ENCODE results near the gene RPS19.
"Not testable (repeated sequence)": the region's sequence is repeated elsewhere in the genome, so short reads cannot be mapped to it uniquely, and the experiment has no call there.

Gene RPS19

DNA sequence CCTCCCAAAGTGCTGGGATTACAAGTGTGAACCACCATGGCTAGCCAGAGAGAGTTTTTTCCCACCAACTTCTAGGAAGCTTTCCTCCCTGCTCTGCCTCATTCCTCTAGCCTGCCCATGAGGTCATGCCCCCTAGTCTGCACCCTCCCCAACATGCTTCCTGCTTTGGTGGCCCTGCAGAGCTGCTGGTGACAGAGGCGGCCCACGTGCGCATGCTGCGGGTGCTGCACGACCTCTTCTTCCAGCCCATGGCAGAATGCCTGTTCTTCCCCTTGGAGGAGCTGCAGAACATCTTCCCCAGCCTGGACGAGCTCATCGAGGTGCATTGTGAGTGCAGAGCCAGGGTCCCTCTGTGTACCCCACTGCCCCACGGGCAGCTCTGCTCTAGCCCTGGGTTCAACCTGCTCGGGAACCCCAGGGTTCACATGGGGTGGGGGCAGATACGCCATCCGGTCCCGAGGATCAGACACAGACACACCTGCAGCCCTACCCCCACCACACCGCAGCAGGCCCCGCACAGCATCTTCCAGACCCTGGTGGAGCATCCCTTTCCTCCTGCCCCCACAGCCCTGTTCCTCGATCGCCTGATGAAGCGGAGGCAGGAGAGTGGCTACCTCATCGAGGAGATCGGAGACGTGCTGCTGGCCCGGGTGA is 41.8 kb downstream of the RPS19 start:
- no peak for DNase-seq (ENCODE audit: low read depth)

DNA sequence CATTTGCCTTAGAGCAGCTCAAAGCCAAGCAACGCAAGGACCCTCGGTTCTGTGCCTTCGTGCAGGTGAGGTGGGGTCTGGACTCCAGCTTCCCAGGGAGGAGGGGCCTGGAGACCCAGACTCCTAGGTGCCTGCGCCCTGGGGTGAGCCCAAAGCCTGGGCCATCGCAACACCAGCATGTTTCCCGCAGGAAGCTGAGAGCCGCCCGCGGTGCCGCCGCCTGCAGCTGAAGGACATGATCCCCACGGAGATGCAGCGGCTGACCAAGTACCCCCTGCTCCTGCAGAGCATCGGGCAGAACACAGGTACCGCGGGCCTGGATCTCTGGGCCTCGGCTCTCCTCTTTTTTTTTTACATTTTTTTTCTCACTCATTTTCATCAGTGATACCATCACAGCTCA is 42.5 kb downstream of the RPS19 start:
- no peak for DNase-seq (ENCODE audit: low read depth)

GRCh38 chr19:41903193-41903953 is 43.3 kb downstream of the RPS19 start:
- DNase-seq (ENCODE audit: low read depth), result no peak

DNA sequence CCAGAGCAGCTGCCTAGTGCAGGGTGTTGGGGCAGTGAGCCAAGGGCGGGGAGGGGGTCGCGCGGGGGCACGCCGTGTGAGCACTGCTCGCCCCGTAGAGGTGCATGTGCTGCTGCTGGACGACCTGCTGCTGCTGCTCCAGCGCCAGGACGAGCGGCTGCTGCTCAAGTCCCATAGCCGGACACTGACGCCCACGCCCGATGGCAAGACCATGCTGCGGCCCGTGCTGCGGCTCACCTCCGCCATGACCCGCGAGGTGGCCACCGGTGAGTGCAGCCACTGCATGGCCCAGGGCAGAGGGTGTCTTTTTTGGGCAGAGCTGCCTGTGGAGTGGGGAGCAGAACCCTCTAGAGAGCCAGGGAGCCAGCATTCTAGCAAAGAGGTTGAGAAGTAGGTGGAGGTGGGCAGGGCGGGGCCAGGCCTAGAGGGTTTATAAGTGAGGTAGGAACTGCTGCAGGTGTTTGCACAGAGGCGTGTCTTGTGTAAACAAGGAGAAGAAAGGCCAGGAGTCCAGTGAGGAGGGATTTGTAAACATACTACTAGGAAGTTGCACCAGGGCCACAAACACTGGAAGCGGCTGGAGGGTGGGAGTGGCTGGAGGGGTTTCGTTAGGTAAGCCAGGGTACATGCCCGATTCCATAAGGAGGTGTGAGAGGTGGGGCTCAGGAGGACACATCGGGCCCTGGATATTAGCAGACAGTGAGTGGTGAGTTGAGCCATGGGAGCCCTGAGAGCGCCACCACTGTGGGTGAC is 44.2 kb downstream of the RPS19 start:
- DNase-seq (ENCODE audit: low read depth), result no peak

DNA sequence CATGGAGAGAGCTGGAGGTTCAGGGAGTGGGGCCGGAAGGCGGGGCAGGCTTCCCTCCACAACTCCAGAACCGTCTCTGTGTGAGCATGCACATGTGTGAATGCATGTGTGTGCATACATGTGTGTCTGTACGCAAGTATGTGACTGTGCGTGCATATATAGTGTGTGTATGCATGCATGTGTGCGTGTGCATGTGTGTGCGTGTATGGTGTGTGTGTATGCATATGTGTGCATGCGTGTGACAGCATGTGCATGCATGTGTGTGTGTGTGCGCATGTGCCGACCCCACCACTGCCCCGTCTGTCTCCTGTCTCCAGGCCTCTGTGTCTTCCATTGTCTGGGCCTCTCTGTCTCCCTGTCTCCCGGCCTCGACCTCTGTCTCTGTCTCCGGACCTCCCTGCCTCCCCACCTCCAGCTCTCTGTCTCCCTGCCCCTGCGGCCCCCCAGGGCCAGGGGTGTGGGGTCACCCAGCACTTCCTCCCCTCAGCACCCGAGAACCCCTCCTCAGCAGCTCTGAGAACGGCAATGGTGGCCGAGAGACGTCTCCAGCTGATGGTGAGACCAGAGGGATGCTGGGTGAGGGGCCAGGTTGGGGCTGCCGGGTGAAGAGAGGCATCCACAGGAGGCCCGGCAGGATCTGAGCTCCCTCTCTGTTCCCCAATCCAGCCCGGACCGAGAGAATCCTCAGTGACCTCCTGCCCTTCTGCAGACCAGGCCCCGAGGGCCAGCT is 45.4 kb downstream of the RPS19 start:
- no peak for DNase-seq (ENCODE audit: low read depth)

- DNase-seq (ENCODE audit: low read depth), result no peak
Measured at GRCh38 chr19:41906271-41906670, 46.2 kb downstream of the RPS19 start.

DNA sequence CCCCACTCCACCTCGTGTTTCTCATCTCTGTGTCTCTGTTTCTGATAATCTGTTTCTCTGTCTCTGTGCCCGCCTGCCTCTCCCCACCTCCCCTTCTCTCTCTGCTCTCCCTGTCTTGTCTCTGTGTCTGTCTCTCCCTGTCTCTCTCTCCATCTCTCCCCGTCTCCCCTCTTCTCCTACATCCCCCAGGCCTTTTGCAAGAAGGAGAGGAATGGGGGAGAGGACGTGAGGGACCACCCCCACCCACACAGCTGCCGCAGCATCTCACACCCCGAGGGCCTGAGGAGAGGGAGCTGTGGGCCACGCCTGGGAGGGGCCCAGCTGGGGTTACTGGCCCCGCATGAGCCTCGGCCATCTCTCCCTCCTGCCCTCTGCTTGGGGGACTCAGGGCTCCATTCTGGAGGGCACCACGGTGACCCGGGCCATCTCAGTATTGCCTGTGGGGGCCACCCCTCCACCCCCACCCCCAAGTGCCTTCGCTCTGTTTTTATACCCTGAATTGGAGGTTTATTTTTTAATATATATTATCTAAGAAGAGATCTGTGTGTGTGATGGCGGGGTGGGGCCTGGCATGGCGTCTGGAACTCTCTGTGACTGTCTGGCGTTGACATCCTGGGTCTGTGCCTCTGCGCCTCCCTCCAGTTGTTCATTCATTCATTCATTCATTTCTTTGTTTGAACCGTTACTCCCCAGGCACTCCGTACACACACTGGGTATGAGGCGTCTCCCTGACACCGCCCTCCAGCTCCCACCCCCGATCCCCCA is 47.0 kb downstream of the RPS19 start:
- no peak for DNase-seq (ENCODE audit: low read depth)

DNA sequence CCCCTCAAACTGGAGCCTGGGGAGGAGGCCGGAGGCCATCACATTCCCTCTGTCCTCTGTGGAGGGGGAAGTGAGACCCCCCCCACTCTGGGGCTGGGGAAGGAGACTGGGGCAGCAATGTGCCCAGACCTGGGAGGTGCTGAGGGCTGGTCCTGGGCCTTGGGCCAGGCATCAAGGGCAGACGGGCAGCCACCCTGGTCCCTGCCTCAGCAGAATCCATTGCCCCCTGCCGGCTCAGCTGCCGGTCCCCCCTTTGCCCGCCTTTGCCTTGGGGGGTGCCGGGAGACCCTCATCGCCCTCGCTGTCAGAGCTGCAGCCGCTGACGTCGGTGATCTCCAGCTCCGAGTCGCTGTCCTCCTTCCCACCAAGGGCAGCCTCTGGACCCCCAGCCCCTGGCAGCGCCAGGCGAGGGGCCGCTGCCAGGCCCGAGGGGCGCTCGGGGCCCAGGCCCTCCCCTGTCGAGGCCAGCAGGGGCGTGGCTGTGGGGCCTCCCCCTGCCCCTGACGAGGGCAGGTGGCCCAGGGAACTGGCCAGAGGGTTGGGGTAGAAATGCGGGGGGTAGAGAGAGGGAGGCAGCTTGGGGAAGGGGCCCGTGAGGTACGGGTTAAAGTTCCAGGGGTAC is 48.0 kb downstream of the RPS19 start:
- DNase-seq (ENCODE audit: low read depth), result no peak

GRCh38 chr19:41908724-41909464 is 48.8 kb downstream of the RPS19 start:
- no peak for DNase-seq (ENCODE audit: low read depth)

DNA sequence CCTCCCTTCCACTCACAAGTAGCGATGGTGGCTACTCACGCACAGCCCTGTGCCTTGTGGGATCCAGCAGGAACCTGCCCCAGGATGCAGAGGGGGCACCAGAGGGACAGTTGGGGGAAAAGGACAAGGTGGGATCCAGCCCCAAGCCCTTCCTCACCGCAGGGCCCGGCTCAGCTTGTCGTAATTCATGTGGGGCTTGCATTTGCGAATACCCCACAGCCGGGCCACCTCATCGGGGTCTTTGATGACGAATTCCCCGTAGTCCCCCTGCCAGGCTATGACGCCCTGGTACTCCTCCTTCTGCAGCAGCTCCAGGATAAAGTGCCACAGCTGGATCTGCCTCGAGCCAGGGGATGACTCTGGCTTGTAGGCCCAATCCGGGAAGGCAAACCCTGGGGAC is 49.7 kb downstream of the RPS19 start:
- no peak for DNase-seq (ENCODE audit: low read depth)

GRCh38 chr19:41910240-41910991 is 50.4 kb downstream of the RPS19 start:
- DNase-seq (ENCODE audit: low read depth), result no peak

GRCh38 chr19:41910992-41911888 is 51.2 kb downstream of the RPS19 start:
- DNase-seq (ENCODE audit: low read depth), result no peak

DNA sequence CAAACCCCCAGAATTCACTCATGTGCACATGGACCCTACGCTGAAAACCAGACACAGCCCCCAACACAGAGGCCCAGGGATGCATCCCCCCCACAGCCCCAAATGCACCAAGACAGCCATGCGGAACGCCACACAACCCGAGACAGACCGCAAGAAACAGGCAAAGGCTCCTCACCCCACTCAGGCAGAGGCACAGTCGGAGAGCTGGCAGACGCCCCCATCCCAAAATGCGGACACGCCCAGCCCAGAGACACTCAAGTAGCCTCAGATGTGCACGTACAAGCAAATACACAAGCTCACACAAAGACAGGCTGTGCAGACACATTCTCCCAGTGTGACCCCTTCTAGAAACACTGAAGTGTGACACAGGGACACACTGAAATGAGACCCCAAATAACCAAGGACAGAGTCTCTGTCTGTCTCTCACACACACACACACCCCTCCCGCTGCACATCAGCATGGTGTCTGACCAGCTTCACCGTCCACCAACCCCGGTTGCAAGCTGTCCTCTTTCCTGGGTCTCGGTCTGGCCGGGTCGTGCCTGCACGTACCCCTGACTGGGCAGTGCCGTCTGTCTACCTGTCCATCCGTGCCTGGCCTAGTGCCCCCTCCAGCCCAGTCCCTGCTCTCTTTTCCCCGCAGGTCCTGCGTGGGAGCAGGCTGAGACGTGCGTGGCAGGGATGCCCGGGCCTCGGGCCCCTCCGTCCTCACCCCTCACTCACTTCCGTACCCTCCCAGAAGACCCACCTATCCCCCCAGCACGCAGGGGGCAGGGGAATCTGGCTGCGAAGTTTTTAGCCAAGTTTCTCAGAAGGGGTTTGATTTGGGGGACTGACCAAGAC is 52.1 kb downstream of the RPS19 start:
- no peak for DNase-seq (ENCODE audit: low read depth)

GRCh38 chr19:41912899-41913537 is 53.0 kb downstream of the RPS19 start:
- DNase-seq (ENCODE audit: low read depth), result no peak

- DNase-seq (ENCODE audit: low read depth), result no peak
Measured at GRCh38 chr19:41913538-41914423, 53.7 kb downstream of the RPS19 start.

DNA sequence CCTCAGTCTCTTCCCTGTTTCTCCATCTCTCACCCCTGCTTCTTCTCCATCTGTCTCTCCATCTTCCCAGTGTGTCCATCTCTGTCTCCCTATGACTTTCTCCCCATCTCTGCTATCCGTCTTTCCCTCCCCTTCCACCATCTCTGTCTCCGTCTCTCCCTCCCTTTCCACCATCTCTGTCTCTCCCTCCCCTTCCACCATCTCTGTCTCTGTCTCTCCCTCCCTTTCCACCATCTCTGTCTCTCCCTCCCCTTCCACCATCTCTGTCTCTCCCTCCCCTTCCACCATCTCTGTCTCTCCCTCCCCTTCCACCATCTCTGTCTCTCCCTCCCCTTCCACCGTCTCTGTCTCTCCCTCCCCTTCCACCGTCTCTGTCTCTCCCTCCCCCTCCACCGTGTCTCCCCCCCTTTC is 54.4 kb downstream of the RPS19 start:
- DNase-seq (ENCODE audit: low read depth), result not testable (repeated sequence)
